SW 1271 (cell line): ENCODE data around the gene SLC35E3.
"Not testable (repeated sequence)": the region's sequence is repeated elsewhere in the genome, so short reads cannot be mapped to it uniquely, and the experiment has no call there.

Experiments
- DNase-seq, 2 experiments: peaks; one replicate each; lab custom pipeline; 2025; lab: John Stamatoyannopoulos, UW

SLC35E3 gene

GRCh38 chr12:68794653-68795251 lies 48.8 kb downstream of the SLC35E3 start:
- DNase-seq, result no peak

DNA sequence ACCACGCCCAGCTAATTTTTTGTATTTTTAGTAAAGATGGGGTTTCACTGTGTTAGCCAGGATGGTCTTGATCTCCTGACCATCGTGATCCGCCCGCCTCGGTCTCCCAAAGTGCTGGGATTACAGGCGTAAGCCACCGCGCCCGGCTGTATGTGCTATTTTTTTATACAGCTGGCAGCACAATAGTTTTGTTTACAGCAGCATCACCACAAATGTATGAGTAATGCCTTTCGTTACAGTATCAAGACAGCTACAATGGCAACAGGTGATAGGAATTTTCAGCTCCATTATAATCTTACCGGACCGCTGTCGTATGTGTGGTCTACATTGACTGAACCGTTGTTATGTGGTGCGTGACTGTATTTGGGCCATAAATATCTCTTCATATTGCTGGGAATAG lies 50.4 kb downstream of the SLC35E3 start:
- DNase-seq, result no peak

DNA sequence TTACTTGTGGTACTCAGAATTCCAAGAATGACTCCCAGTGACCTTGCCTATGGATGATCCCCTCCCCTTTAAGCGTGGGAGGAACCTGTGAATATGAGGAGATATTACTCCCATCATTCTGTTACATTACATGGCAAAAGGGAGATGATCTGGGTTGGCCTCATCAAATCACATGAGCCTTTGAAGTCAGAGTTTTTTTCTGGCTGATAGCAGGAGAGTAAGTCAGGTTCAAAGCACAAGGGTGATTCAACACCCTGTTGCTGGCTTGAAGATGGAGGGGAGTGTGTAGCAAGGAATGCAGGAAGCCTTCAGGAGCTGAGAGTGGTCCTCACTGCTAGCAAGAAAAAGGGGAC lies 52.9 kb downstream of the SLC35E3 start:
- no peak for DNase-seq

DNA sequence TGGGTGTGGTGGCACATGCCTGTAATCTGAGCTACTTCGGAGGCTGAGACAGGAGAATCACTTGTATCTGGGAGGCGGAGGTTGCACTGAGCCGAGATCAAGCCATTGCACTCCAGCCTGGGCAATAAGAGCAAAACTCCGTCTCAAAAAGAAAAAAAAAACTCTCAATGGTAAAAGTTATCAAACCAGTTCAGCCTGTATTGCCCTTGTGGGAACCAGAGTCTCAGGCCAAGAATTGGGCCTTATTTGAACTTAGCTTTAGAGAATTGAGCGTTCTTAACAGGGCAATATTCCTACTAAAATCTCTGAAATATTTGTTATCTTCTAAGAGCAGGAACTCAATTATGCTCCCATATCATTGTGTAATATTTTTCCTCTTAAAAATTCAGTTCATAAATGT lies 54.3 kb downstream of the SLC35E3 start:
- DNase-seq, result no peak

DNA sequence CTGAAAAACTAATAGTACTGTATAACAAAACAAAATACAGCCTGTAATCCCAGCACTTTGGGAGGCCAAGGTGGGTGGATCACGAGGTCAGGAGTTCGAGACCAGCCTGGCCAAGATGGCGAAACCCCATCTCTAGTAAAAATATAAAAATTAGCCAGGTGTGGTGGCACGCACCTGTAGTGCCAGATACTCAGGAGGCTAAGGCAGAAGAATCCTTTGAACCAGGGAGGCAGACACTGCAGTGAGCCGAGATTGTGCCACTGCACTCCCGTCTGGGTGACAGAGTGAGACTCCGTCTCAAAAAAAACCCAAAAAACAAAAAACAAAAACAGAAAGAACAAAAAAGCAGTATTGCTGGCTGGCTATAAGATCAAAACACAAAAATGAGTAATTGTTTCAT lies 55.1 kb downstream of the SLC35E3 start:
- not testable (repeated sequence) for DNase-seq

- not testable (repeated sequence) for DNase-seq
Observed at GRCh38 chr12:68802372-68802745, 56.4 kb downstream of the SLC35E3 start.

GRCh38 chr12:68802911-68803651 lies 57.1 kb downstream of the SLC35E3 start:
- not testable (repeated sequence) for DNase-seq

DNA sequence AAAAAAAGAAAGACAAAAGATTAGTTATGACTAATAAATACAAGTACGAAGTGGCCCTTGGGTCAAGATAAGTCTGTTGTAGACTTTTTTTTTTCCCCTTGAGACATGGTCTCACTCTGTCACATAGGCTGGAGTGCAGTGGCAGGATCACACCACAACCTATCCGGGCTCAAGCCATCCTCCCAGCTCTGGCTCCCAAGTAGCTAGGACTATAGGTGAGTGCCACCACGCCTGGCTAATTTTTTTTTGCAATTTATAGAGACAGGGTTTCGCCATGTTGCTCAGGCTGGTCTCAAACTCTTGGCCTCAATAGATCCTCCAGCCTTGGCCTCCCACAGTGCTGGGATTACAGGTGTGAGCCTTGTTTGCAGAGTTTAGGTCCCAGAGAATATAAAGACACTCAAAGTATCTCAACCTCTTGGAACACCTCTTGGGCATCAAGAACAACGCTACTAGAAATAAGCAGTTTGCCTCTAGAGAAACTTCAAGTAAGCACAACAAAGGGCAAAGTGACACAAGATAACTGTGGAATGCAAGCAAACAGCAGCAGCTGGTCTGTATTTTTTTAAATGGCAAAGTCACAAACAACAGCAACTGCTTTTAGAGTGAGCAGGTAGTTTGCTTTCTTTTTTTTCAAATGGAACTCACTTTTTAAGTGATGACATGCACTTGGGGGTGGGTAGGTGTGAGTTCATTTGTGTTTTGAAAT lies 58.1 kb downstream of the SLC35E3 start:
- DNase-seq, result no peak

- DNase-seq, result no peak
Observed at GRCh38 chr12:68804657-68805591, 58.9 kb downstream of the SLC35E3 start.

DNA sequence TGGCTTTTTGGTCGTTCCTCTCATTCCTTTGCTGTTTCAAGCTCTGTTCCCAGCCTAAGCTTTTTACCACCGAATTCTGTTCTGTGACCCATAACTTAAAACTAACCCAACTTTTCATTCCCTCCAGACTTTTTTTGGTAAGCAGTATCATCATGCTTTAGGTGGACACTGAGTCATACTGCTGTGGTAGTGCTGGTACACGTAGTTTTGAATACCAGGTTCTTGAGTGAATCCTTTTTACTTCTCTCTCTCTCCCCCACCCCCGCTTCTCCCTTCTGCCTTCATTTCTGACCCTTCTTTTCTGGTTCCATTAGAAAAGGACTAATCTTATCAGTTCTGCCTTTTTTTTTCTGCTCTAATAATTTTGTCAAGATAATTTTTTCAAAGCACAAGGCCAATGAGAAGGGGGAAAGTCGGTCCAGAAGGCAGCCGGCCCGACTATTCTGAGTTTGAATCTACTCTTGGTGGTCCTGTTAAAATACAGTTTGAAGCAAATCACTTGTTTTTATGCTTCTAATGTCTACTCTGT lies 59.7 kb downstream of the SLC35E3 start:
- DNase-seq, result no peak

GRCh38 chr12:68806488-68807237 lies 60.7 kb downstream of the SLC35E3 start:
- no peak for DNase-seq

GRCh38 chr12:68807274-68807575 lies 61.2 kb downstream of the SLC35E3 start:
- not testable (repeated sequence) for DNase-seq

- DNase-seq, result peak; percentile 84 to 87
Observed at GRCh38 chr12:68807576-68808387, 61.8 kb downstream of the SLC35E3 start, which contains the start of gene MDM2. Gene MDM2 (plus strand): TSS chr12:68808177. CDS start chr12:68808478, 301 bp downstream.

GRCh38 chr12:68808388-68809189 lies 62.6 kb downstream of the SLC35E3 start:
- DNase-seq, result peak; percentile 78 to 86

DNA sequence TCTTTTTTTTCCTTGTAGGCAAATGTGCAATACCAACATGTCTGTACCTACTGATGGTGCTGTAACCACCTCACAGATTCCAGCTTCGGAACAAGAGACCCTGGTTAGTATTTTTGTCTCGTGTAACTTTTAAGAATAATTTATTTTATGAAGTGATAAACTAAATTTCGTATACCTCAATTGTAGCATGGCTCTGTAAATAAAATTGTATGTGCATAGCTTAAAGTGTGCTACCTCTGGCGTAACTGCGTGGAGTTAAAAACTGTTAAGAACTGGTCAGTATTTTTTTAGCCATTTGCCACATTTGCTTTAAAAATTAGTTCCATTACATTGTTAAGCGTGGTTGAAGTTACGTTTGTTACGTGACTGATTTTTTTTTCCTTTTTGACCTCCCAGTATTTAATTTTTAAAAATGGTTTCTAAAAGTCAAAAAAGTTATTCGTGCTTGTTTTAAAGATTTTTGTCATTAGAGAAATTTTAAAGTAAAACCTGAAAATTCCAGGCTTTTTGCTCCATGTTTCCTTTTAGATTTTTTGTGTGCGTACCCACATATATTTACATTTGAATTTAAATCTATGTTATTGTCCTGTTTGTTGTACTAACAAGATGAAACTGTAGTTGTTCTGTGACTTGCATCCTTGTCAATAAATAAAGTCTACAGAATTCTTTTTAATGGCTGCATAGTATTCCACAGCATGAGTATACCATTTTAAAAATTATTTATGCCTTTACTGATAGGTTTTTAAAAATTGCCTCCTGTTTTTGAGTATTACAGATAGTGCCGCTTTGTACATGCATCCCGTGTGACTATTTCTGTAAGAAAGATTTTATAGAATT lies 63.4 kb downstream of the SLC35E3 start:
- no peak for DNase-seq

DNA sequence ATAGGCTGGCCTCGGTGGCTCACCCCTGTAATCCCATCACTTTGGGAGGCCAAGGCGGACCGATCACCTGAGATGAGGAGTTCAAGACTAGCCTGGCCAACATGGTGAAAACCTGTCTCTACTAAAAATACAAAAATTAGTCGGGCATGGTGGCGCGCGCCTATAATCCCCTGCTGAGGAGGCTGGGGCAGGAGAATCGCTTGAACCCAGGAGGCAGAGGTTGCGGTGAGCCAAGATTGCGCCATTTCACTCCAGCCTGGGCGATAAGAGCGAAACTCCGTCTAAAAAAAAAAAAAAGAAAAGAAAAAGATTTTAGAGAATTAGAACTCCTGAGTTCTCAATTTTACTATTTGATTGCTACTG lies 64.0 kb downstream of the SLC35E3 start:
- DNase-seq, result not testable (repeated sequence)

- DNase-seq, result not testable (repeated sequence)
Observed at GRCh38 chr12:68811573-68811972, 65.6 kb downstream of the SLC35E3 start.

DNA sequence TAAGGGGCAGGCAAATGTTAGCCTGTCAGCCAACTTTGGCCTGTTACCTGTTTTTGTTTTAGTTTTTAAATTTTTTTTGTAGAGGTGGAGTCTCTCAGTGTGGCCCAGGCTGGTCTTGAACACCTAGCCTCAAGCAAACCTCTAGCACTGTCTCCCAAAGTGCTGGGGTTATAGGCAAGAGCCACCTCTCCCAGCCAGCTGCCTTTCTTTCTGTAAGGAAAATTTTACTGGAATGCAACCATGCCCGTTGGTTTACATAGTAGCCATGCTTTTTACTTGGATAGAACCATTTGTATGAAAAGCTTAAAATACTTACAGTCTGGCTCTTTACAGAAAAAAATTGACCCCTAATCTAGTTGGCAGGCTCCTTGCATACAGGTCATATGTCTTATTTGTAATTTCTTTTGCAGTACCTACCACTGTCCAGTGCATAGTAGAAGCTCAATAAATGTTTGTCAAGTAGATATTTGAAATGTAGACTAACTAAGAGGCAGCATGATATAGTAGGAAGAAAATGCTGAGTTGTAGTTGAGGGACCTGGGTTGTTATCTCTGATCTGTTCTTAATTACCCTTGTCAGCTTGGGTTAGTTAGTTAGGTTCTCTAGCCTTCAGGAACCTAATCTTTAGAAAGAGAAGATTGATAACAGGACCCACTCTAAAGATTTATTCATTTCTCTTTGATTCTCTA lies 66.7 kb downstream of the SLC35E3 start:
- no peak for DNase-seq
